ENCODE data around the gene ARHGAP44. TPM values are rescaled to one million over a fixed set of nuclear protein-coding genes. Genes with fewer than 3 reads are reported as not detected.
"Not testable (repeated sequence)": the region's sequence is repeated elsewhere in the genome, so short reads cannot be mapped to it uniquely, and the experiment has no call there.

The ARHGAP44 gene
- total RNA-seq, 1 experiment from 2014 or later = 1.6 TPM

DNA sequence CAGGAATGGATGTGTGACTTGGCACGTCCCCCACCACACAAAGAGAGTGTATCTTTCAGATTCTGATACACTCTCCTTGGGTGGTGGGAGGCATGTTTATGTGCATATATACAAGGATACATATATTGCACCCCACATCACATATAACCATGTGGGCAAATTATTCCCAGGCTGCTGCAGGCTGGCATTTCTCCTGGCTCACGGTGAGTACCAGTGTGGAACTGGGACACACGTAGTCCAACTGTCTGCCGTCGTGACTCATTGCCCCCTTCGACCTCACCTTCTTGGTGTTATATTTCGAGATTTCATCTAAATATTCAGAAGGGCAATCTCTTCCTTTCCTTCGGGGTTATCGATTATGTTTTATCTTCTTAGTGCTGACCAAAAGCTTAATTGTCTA is 24.4 kb downstream of the ARHGAP44 start:
- DNase-seq (ENCODE audit: low spot score) = peak; percentile 35
- in situ Hi-C loops (cut with HindIII; ENCODE audit: low sequenced_read_pairs) = no loop called here

DNA sequence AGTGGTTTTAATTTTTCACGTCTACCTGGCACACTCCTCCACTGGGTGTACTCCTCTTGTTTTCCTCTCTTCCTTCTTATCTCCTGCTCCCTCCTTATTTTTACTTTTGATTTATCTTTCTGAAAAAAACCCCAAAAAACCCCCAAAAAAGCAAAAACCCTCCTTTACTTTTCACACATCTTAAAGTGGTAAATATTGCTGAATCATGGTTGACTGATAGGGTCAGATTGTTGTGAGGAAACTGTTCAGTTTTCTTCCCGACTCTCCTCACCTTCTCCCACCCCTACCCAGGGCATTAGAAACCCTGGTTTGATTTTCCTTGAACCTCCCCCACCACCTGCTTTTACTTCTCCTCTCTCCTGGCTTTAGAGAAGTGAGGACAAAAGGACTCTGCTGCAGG is 25.4 kb downstream of the ARHGAP44 start:
- DNase-seq (ENCODE audit: low spot score) = no peak
- in situ Hi-C loops (cut with HindIII; ENCODE audit: low sequenced_read_pairs) = no loop called here

DNA sequence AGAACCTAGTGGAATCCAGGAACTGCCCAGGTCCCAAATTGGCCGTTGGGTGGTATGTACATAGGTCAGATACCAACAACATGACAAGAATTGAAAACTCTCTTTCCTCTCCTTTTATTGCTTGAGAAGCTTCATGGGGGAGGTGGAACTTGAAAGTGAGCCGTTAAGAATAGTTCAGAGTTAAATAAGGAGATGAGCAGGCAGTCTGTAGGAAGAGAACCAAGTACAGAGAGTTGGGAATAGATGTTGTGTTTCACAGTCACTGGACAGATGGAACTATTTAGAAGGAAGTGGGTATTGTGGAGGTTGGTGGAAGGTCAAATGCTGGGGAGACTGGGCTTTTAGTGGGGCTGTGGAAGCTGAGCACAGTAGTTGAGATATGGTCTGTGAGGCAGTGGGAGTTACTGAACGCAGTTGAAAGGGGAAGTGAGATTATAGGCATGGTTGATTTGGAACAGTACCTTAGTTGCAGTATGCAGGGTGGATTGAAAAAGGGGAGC is 26.4 kb downstream of the ARHGAP44 start:
- no peak for DNase-seq (ENCODE audit: low spot score)
- in situ Hi-C loops (cut with HindIII; ENCODE audit: low sequenced_read_pairs) = no loop called here

DNA sequence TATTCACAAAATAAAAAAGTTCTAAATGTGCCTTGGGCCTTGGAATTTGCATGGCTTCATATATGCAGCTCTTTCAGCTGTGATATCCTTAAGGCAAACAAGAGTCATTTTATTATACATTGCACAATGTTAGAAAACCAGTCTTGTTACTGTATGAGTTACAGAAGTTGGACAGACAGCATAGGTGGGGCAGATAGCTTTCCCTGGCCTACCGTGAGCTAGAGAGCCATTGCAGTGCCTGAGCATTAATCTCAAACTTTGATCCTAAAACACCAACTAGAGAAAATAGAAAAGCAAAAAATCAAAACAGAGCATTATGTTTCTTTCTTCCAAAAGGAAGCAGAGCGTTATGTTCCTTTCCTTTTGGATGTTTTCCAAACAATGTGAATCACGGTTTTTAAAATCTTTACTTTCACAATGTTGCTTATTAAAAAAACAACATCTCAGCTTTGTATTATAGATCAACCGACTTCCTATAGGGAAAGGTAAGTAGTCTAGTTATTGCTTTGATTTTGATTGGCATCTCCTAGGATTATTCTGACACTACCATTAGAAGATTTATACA is 32.2 kb downstream of the ARHGAP44 start:
- in situ Hi-C loops (cut with HindIII; ENCODE audit: low sequenced_read_pairs) = no loop called here
- no peak for DNase-seq (ENCODE audit: low spot score)

DNA sequence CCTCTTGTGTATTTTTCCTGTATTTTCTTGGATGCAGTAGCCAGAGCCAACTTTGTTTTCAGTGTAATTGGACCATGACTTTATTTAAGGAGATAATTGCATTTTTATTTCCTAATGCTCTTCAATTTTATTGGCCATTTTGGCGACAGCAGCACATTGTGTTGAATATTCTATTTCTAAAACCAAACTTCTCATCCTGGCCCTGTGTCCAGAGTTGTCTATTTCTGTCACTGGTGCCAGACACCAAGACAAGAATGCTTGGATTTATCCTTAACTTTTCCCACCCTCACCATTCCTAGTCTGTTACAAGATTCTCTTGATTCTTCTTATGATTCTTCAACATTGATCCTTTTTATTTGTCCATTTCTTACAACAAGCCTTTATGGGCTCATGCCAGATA is 37.1 kb downstream of the ARHGAP44 start:
- DNase-seq (ENCODE audit: low spot score) = no peak
- in situ Hi-C loops (cut with HindIII; ENCODE audit: low sequenced_read_pairs) = no loop called here

DNA sequence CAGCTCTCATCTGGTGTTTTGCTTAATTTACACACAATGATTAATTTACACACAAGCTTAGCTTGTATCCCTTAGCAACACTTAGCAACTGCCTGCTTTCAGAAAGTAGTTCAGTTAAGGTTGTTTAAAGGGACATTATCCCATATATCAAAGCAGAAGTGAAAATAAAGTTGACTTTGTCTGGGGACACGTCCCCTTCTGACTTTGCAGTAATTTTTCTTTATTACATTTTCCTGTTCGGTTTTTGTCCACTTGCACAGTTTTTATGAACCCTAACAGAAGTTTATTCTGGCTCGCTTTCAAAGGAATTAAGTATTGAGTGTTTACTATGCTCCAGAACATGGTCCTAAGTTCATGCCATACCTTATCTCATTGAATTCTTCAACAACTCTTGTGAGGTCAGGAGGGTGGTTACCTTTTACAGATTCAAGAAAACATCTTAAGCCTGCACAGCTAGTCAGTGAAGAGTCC is 41.5 kb downstream of the ARHGAP44 start:
- in situ Hi-C loops (cut with HindIII; ENCODE audit: low sequenced_read_pairs) = no loop called here
- DNase-seq (ENCODE audit: low spot score) = no peak

DNA sequence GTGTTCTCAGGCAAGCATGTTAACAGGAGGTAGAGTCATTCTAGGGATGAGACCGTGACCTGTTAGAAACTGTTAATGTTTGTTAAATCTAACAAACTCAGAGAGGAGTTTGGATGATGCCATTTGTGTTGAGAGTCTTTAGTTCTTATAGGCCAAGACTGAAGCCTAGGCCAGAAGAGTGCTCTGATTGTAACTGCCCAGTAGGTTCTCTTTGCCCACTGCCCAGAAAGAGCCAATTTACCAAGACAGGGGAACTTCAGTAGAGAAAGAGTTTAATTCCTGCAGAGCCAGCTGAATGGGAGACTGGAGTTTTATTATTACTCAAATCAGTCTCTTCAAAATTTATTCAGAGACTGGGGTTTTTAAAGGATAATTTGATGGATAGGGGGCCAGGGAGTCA is 42.5 kb downstream of the ARHGAP44 start:
- no peak for DNase-seq (ENCODE audit: low spot score)
- in situ Hi-C loops (cut with HindIII; ENCODE audit: low sequenced_read_pairs) = no loop called here

DNA sequence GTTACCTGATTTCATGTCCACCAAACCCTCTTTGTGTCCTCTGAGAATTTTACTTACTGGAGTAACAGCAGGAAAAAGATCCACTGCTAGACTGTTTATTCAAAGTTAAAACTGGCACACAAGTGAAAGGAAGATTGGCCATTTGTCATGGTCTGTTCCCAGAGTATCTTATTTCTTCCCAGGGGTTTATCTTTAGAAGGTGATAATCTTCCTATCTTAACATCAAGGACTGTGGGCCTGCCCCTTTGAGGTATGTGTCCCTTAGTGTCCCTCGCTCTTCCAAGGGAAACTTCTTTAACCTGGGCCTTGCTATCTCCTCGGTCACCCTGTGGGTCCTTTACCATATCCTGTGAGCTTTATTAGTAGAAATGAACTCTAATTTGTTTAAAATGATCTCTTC is 49.7 kb downstream of the ARHGAP44 start:
- no peak for DNase-seq (ENCODE audit: low spot score)
- in situ Hi-C loops (cut with HindIII; ENCODE audit: low sequenced_read_pairs) = no loop called here

DNA sequence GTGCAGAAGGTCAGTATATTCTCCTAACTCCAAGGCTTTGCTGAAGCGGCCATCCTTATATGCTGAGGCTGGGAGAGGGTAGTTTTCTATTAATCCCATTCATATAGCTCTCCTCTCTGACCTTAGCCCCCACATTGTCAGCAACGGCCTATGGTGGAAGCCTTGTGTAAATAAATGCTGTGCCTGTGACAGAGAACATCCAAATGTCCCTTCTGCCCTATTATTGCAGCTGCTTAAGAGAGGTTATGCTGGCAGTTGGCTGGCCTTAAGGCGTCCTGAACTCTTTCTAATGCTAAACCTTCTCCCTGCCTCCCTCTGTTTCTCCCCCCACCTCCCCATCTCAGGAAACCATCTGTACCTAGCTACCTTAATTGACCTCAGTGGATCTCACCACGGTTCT is 53.6 kb downstream of the ARHGAP44 start:
- in situ Hi-C loops (cut with HindIII; ENCODE audit: low sequenced_read_pairs) = no loop called here
- DNase-seq (ENCODE audit: low spot score) = no peak

DNA sequence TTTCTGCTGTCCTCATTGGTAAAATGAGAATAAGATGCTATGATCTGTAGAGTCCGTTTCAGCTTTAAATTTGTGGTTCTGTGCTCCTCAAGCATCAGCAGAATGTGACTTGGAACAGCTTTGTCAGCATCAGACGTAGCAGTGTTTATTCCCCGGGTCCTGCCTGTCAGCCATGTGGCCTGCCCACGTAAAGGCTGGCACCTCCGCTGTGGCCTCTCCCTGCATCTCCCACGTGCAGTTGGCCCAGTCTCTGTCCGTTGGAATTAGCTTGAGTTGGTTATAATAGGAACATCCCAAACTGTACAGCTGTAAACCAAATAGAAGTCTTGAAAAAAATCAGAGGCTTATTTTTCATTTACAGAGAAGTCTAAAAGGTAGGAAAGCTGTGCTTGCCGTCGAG is 61.7 kb downstream of the ARHGAP44 start:
- in situ Hi-C loops (cut with HindIII; ENCODE audit: low sequenced_read_pairs) = no loop called here

DNA sequence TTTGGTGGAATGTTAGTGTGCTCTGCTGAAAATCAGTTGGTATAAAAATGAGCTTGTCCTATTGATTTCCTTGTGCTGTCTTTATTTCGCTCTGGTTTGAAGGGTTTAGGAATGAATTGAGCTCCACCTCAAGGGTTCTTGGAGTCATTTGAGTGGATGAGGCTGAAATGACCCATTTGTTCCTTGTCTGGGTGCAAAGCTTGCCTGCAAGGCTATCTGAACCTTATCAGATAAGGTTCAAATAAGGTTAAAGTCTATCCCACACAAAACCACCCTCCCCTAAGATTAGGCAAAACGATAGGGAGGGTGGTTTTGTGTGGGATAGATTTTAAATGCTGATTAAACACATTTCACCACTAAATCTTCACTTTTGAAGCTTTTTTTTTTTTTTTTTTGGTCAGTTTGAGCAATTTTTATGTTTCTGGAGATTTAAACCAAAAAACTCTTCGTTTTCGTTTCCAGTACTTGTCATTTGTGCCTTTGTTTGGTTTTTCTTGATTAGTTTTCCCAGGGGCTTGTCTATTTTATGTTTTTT is 62.7 kb downstream of the ARHGAP44 start:
- no peak for DNase-seq (ENCODE audit: low spot score)
- in situ Hi-C loops (cut with HindIII; ENCODE audit: low sequenced_read_pairs) = no loop called here

More for the DNA sequence above, 61.7 kb downstream of the ARHGAP44 start:
- DNase-seq (ENCODE audit: low spot score) = no peak

DNA sequence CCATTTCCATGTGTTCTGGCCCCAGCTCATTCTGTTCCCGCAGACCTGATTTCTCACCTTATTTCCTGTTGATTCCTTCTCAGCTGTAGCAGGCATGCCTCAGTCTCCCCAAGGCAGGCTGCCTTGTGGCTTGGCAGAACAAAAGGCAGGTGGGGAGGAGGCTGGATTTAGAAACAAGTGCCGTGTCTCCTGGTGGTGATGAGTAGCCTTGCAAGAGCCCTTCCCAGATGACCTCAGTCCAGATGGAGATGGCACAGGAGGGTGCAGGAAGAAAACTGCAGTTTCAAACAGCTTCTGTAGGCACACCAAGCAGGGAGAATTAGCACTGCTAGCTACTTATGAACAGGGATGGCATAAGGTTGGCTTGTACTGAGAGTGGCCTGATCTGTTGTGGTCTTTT is 64.6 kb downstream of the ARHGAP44 start:
- peak; percentile 82 for DNase-seq (ENCODE audit: low spot score)
- in situ Hi-C loops (cut with HindIII; ENCODE audit: low sequenced_read_pairs) = no loop called here

DNA sequence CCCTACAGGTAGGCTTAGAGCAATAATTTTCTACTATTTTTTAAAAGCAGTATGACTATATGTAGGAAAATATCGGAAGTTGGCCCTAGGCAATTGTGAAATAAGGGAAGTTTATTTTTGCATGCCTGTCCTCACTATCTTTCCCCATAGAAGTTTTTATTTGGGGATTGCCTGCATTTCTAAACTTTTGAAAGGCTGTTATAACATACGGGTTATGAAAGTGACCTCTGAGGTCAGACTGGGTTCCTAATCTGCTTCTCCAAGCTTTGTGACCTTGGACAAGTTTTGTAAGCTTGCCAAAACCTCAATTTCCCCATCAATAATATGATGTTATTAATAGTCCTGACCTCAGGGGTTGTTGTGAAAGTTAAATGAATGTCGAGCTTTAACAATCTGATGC is 67.1 kb downstream of the ARHGAP44 start:
- in situ Hi-C loops (cut with HindIII; ENCODE audit: low sequenced_read_pairs) = no loop called here
- no peak for DNase-seq (ENCODE audit: low spot score)

DNA sequence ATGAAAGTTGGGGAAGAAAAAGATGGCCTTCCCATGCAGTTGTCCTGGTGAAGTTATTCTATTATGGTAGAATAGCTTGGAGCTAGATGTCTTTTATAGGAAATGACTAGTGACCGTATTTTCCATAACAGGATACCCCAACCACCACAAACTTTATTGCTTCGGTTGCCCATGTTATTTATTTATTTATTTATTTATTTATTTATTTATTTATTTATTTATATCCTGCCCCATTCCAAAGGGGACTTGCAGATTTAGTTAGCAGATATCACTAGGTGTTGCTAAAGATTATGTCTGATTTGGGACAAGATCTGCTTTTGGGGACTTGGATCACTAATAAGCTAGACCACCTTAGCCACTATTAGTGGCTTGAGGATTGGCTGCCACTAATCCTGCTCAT is 68.3 kb downstream of the ARHGAP44 start:
- no peak for DNase-seq (ENCODE audit: low spot score)
- in situ Hi-C loops (cut with HindIII; ENCODE audit: low sequenced_read_pairs) = no loop called here

DNA sequence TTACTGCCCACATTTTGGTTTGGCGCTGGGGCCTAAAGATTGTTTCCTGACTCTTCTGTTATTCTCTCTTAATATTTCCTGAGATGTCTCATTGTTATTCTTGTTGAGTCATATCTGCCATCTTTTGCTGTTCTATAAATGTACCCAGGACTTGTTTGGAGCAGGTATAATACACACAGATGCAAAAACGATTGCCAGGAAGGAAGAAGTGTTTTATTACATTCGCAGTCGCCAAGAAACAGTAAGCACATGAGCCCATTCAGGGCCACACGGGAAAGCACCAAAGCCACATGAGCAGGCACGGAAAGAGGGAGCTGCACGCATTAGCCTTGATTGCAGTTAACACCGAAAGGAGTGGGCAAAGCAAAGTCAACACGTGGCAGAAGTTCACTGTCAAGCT is 70.2 kb downstream of the ARHGAP44 start:
- in situ Hi-C loops (cut with HindIII; ENCODE audit: low sequenced_read_pairs) = no loop called here
- no peak for DNase-seq (ENCODE audit: low spot score)

DNA sequence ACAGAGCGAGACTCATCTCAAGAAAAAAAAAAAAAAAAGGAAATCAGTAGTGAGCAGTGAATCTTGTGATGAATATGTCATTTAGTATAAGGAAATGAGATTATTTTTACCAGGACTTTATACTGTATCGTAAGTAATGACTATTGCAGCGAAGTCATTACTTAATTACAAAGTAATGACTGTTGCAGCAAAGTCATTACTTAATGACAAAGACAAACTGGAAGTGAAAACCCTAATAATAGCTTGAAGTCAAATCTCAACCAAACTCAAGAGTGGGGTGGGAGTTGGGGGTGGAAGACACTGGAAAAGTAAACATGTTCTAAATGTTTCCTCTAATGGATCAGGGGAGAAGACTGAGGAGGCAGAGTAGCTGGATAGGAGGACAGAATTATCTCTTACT is 76.5 kb downstream of the ARHGAP44 start:
- DNase-seq (ENCODE audit: low spot score) = no peak
- in situ Hi-C loops (cut with HindIII; ENCODE audit: low sequenced_read_pairs) = no loop called here

DNA sequence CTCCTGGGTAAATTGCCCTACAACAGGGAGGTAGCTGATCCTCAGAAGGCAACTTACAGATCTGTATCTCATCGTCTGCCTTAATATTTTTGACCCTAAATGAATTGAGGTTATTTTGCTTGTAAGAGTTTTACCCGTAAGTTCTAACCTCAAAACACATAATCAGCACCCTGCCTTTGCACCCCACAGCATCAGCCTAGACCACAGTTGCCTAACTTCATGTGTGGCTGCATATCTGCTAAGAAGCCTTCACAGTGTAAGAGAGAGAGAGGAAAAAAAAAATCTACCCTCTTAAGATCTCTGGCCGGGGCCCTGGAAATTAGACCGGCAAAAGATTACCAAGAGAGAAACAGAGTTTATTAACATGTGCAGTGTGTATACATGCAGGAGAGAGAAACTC is 76.9 kb downstream of the ARHGAP44 start:
- in situ Hi-C loops (cut with HindIII; ENCODE audit: low sequenced_read_pairs) = no loop called here
- DNase-seq (ENCODE audit: low spot score) = no peak

DNA sequence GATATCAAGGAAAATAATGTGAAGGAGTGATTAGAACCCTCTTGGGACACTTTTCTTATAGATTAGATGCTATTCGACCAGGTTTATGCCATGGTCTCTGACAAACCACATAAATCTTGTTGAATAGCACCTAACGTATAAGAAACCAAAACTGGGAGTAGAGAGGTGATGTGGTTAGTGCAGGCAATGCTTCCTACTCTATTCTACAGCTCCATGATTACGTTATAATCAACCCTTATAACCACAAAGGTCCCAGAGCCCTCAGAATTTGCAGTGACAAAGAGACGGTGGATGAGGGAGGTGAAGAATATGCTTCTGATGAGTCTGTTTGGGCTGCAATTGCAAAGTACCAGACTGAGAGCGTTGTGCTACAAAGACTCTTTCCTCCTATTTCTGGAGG is 78.4 kb downstream of the ARHGAP44 start:
- in situ Hi-C loops (cut with HindIII; ENCODE audit: low sequenced_read_pairs) = no loop called here
- no peak for DNase-seq (ENCODE audit: low spot score)

DNA sequence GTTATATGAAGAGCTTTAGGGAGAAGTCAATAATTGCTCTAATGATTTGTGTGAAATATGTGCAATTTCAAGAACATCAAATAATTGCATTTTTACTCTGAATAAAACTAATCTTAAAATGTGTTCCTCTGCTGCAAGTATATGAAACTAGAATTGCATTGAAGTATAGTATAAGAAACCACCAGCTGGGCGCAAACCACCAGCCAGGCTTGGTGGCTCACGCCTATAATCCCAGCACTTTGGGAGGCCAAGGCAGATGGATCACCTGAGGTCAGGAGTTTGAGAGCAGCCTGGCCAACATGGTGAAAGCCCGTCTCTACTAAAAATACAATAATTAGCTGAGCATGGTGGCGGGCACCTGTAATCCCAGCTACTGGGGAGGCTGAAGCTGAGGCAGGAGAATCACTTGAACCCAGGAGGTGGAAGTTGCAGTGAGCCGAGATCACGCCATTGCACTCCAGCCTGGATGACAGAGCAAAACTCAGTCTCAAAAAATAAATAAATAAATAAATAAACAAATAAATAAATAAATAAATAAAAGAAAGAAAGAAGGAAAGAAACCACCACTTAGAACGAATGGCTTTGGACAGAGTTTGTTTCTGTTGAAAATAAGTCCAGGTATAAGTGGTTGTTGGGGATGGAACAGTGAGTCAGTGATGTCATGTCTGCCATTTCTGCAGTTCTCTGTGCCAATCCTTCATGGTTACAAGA is 84.3 kb downstream of the ARHGAP44 start:
- DNase-seq (ENCODE audit: low spot score); in situ Hi-C loops (cut with HindIII; ENCODE audit: low sequenced_read_pairs): not testable (repeated sequence)

DNA sequence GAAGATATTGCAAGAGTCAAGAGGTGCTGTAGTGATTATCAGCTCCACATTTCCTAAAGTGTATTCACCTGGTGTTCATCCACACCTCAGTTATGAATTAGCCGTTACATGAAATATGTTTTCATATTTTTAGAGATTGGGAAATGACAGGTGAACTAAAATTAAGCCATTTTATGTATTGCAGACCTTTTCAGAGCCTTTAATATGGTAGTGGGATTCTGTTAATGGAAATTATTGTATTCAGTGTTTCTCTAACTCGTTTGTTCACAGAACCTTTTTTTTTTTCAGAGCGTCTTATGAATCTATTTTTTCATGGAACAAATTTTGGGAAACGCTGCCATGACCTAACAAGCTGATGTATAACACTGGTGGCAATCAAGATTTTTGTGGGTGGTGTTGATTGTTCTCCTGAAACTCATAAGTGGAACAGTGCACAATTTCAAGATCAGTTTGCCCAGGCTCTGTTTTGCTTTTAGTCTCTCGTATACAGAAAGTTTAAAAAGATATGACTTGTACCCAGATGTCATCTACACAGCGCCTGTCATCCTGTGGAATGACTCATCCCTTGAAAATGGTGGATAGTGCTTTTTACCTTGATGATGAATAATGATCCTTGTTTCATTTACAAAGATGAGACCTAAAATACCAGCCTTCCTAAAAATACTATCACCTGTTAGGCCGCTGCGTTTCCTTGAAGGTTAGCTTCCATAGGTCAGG is 88.8 kb downstream of the ARHGAP44 start:
- no peak for DNase-seq (ENCODE audit: low spot score)
- in situ Hi-C loops (cut with HindIII; ENCODE audit: low sequenced_read_pairs) = no loop called here

All from G401 (cell line).